ENCODE results near the gene ASTN2.

- TF ChIP-seq CTCF (IDR thresholded peaks at IDR 0.05; ENCODE audit: low read depth, low read length, poor library complexity, severe bottlenecking) (no peak), EZH2phosphoT487 (IDR thresholded peaks at IDR 0.05; ENCODE audit: borderline replicate concordance, low read length) (no peak)
Measured at GRCh38 chr9:116497095-116497890, 917.6 kb downstream of the ASTN2 start.

Measured in DOHH2 (cell line).